Loucy (cell line): ENCODE results near the gene CHST14.

Experiments used
- H2AFZ ChIP-seq: fragments of 200-600 bp; sonication (generic); 2 replicates; pipeline ENCODE4 v1.6.0; 2016; ENCODE audit warnings: antibody characterized with exemption, mild to moderate bottlenecking, low read length, moderate library complexity
- H3F3A ChIP-seq: fragments of 200-600 bp; 2 replicates; pipeline ENCODE4 v1.6.0; 2016; ENCODE audit warnings: antibody characterized with exemption, low read depth, mild to moderate bottlenecking
- H3K27me3 ChIP-seq: fragments of 200-600 bp; sonication (generic); 2 replicates; pipeline ENCODE4 v1.6.1; 2014; ENCODE audit warnings: low read length, mild to moderate bottlenecking; ENCODE audit not compliant: insufficient read depth, poor library complexity, severe bottlenecking
- H3K36me3 ChIP-seq: fragments of 200-600 bp; sonication (generic); 2 replicates; pipeline ENCODE4 v1.6.1; 2016; ENCODE audit warnings: low read length; ENCODE audit not compliant: insufficient read depth
- H3K4me1 ChIP-seq: fragments of 200-600 bp; sonication (generic); 2 replicates; pipeline ENCODE4 v1.5.1; 2014; ENCODE audit warnings: low read length, mild to moderate bottlenecking; ENCODE audit not compliant: insufficient read depth, poor library complexity, severe bottlenecking
- H3K4me2 ChIP-seq: fragments of 200-600 bp; sonication (generic); 2 replicates; pipeline ENCODE4 v1.6.0; 2014; ENCODE audit warnings: antibody characterized with exemption, low read length, low read depth, mild to moderate bottlenecking; ENCODE audit not compliant: poor library complexity, severe bottlenecking
- H3K4me3 ChIP-seq: fragments of 200-600 bp; sonication (generic); 2 replicates; pipeline ENCODE4 v1.5.1; 2014; ENCODE audit warnings: low read length, mild to moderate bottlenecking, mixed read lengths; ENCODE audit not compliant: poor library complexity, severe bottlenecking
- H3K79me2 ChIP-seq: fragments of 200-600 bp; sonication (generic); 2 replicates; pipeline ENCODE4 v1.6.1; 2014; ENCODE audit warnings: low read length; ENCODE audit not compliant: insufficient read depth
- H3K9ac ChIP-seq: fragments of 200-600 bp; sonication (generic); 2 replicates; pipeline ENCODE4 v1.6.0; 2014; ENCODE audit warnings: mild to moderate bottlenecking, low read depth, low read length, moderate library complexity; ENCODE audit not compliant: poor library complexity, severe bottlenecking
- H3K9me2 ChIP-seq: fragments of 200-600 bp; sonication (generic); replicated peaks from 2 replicates; pipeline ENCODE4 v1.6.1; 2016; ENCODE audit warnings: low read depth, low read length, mixed read lengths
- H3K9me3 ChIP-seq: fragments of 200-600 bp; sonication (generic); 2 replicates; pipeline ENCODE4 v1.6.1; 2014; ENCODE audit warnings: mild to moderate bottlenecking, antibody characterized with exemption, low read length, low read depth; ENCODE audit not compliant: insufficient read depth
- H4K20me1 ChIP-seq: fragments of 200-600 bp; sonication (generic); 2 replicates; pipeline ENCODE4 v1.6.0; 2014; ENCODE audit warnings: antibody characterized with exemption, low read length, mild to moderate bottlenecking; ENCODE audit not compliant: insufficient read depth, poor library complexity, severe bottlenecking
- CTCF ChIP-seq: fragments of 200-600 bp; sonication (generic); conservative IDR thresholded peaks from 2 replicates; pipeline ENCODE4 v1.5.1; 2014; ENCODE audit warnings: mild to moderate bottlenecking, antibody characterized with exemption, low read length
- EZH2phosphoT487 ChIP-seq: fragments of 200-600 bp; IDR thresholded peaks from 2 replicates; pipeline ENCODE4 v1.6.1; 2018; ENCODE audit warnings: antibody characterized with exemption, mild to moderate bottlenecking, moderate library complexity, borderline replicate concordance

CHST14 gene

GRCh38 chr15:40459391-40460015 is 11.3 kb upstream of the CHST14 start:
- Histone ChIP-seq H3K4me1 (peaks cover 8% of the 10 kb centered on the region), H2AFZ (no peak overlapping the region), H4K20me1 (peaks cover 38% of the 10 kb centered on the region), H3K36me3 (peaks cover 58% of the 10 kb centered on the region; the same call in 1 of the 2 replicates), H3K9me3 (no peaks in the 10 kb centered on the region), H3K4me2 (no peak overlapping the region), H3F3A (no peaks in the 10 kb centered on the region), H3K9me2 (no peaks in the 10 kb centered on the region), H3K27me3 (no peaks in the 10 kb centered on the region), H3K9ac (no peak overlapping the region), H3K4me3 (no peak overlapping the region), H3K79me2 (peaks cover 76% of the 10 kb centered on the region)
- TF ChIP-seq EZH2phosphoT487 (no peak), CTCF (no peak)

- Histone ChIP-seq H3F3A (no peaks in the 10 kb centered on the region), H4K20me1 (peaks cover 29% of the 10 kb centered on the region), H3K4me2 (no peak overlapping the region), H3K4me1 (no peaks in the 10 kb centered on the region), H3K9ac (no peak overlapping the region), H3K9me2 (no peaks in the 10 kb centered on the region), H3K27me3 (no peaks in the 10 kb centered on the region), H3K79me2 (peaks cover 67% of the 10 kb centered on the region), H3K9me3 (no peaks in the 10 kb centered on the region), H3K36me3 (peaks cover 67% of the 10 kb centered on the region; the same call in 1 of the 2 replicates), H3K4me3 (no peak overlapping the region), H2AFZ (no peak overlapping the region)
- TF ChIP-seq CTCF (no peak), EZH2phosphoT487 (no peak)
Observed at GRCh38 chr15:40460404-40460803, 10.4 kb upstream of the CHST14 start.

GRCh38 chr15:40461958-40462357 is 8.8 kb upstream of the CHST14 start:
- no peaks in the 10 kb centered on the region for H3K9me3 ChIP-seq
- no peaks in the 10 kb centered on the region for H3F3A ChIP-seq
- H4K20me1 ChIP-seq: peaks cover 15% of the 10 kb centered on the region
- H3K27me3 ChIP-seq: no peaks in the 10 kb centered on the region
- TF ChIP-seq EZH2phosphoT487: no peak
- TF ChIP-seq CTCF: no peak
- H3K4me3 ChIP-seq: no peak overlapping the region
- no peaks in the 10 kb centered on the region for H3K4me1 ChIP-seq
- H2AFZ ChIP-seq: no peak overlapping the region
- H3K9me2 ChIP-seq: no peaks in the 10 kb centered on the region
- peaks cover 82% of the 10 kb centered on the region; the same call in 1 of the 2 replicates for H3K36me3 ChIP-seq
- no peak overlapping the region for H3K4me2 ChIP-seq
- peaks cover 51% of the 10 kb centered on the region for H3K79me2 ChIP-seq
- no peak overlapping the region for H3K9ac ChIP-seq
